KMS-11 (cell line): Measurements from ENCODE around the gene ETFB.
"Not testable (repeated sequence)": the region's sequence is repeated elsewhere in the genome, so short reads cannot be mapped to it uniquely, and the experiment has no call there.

Source experiments
- H2AFZ ChIP-seq: fragments of 200-600 bp; sonication (generic); 2 replicates; pipeline ENCODE4 v1.6.1; 2016; ENCODE audit warnings: antibody characterized with exemption, mixed run types, low read depth
- H3K27ac ChIP-seq: fragments of 200-600 bp; sonication (generic); 2 replicates; pipeline ENCODE4 v1.6.1; 2016; ENCODE audit warnings: mild to moderate bottlenecking, mixed run types
- H3K27me3 ChIP-seq: fragments of 200-600 bp; sonication (generic); 2 replicates; pipeline ENCODE4 v1.6.1; 2017; ENCODE audit warnings: mild to moderate bottlenecking, low read depth, mixed run types, moderate library complexity; ENCODE audit not compliant: insufficient read depth
- H3K36me3 ChIP-seq: fragments of 200-600 bp; sonication (generic); 2 replicates; pipeline ENCODE4 v1.6.1; 2017; ENCODE audit warnings: mild to moderate bottlenecking, mixed run types; ENCODE audit not compliant: insufficient read depth
- H3K4me1 ChIP-seq: fragments of 200-600 bp; sonication (generic); 2 replicates; pipeline ENCODE4 v1.6.1; 2016; ENCODE audit warnings: mild to moderate bottlenecking, low read depth, mixed run types; ENCODE audit not compliant: poor library complexity, severe bottlenecking
- H3K4me2 ChIP-seq: fragments of 200-600 bp; sonication (generic); 2 replicates; pipeline ENCODE4 v1.7.0; 2016; ENCODE audit warnings: mild to moderate bottlenecking, mixed run types
- H3K4me3 ChIP-seq: fragments of 200-600 bp; sonication (generic); IDR thresholded peaks from 2 replicates; pipeline ENCODE4 v1.6.1; 2017; ENCODE audit warnings: low read depth, low read length, mixed read lengths; ENCODE audit not compliant: insufficient read depth
- H3K79me2 ChIP-seq: fragments of 200-600 bp; sonication (generic); 2 replicates; pipeline ENCODE4 v1.6.1; 2016; ENCODE audit warnings: low read depth, mixed run types; ENCODE audit not compliant: insufficient read depth
- H3K9ac ChIP-seq: fragments of 200-600 bp; sonication (generic); 2 replicates; pipeline ENCODE4 v1.6.1; 2016; ENCODE audit warnings: mild to moderate bottlenecking, mixed run types
- H4K20me1 ChIP-seq: fragments of 200-600 bp; sonication (generic); 2 replicates; pipeline ENCODE4 v1.6.1; 2016; ENCODE audit warnings: mild to moderate bottlenecking, mixed run types; ENCODE audit not compliant: insufficient read depth
- CTCF ChIP-seq: fragments of 200-600 bp; sonication (generic); conservative IDR thresholded peaks from 2 replicates; pipeline ENCODE4 v1.6.1; 2017; ENCODE audit warnings: low read depth, mild to moderate bottlenecking, antibody characterized with exemption, low read length, moderate library complexity, mixed read lengths

Gene ETFB

GRCh38 chr19:51402117-51402516 lies 35.9 kb upstream of the ETFB start:
- H3K4me3 ChIP-seq: no peak overlapping the region
- H3K4me1 ChIP-seq: no peaks in the 10 kb centered on the region
- no peaks in the 10 kb centered on the region; the same call in 1 of the 2 replicates for H3K27me3 ChIP-seq
- no peaks in the 10 kb centered on the region for H3K79me2 ChIP-seq
- TF ChIP-seq CTCF: no peak
- H3K36me3 ChIP-seq: no peaks in the 10 kb centered on the region
- H4K20me1 ChIP-seq: no peaks in the 10 kb centered on the region
- H2AFZ ChIP-seq: no peak overlapping the region
- no peak overlapping the region for H3K9ac ChIP-seq
- H3K4me2 ChIP-seq: no peak overlapping the region
- H3K27ac ChIP-seq: no peak overlapping the region

- not testable (repeated sequence) for H3K4me1 ChIP-seq, H2AFZ ChIP-seq, H3K36me3 ChIP-seq, H3K79me2 ChIP-seq, H3K9ac ChIP-seq, H3K4me3 ChIP-seq, H4K20me1 ChIP-seq, H3K4me2 ChIP-seq, H3K27me3 ChIP-seq, H3K27ac ChIP-seq
Observed at GRCh38 chr19:51399936-51400335, 33.7 kb upstream of the ETFB start.

GRCh38 chr19:51399231-51399630 lies 33.0 kb upstream of the ETFB start:
- no peak for TF ChIP-seq CTCF
- H3K9ac ChIP-seq: no peak overlapping the region
- no peak overlapping the region for H3K27ac ChIP-seq

GRCh38 chr19:51398096-51398704 lies 32.0 kb upstream of the ETFB start:
- no peak overlapping the region for H3K27ac ChIP-seq
- H3K4me3 ChIP-seq: no peak overlapping the region
- no peak for TF ChIP-seq CTCF
- H3K79me2 ChIP-seq: no peaks in the 10 kb centered on the region
- H3K36me3 ChIP-seq: no peaks in the 10 kb centered on the region
- no peaks in the 10 kb centered on the region; the same call in 1 of the 2 replicates for H3K27me3 ChIP-seq
- H4K20me1 ChIP-seq: no peaks in the 10 kb centered on the region
- no peaks in the 10 kb centered on the region for H3K4me1 ChIP-seq
- no peak overlapping the region for H3K4me2 ChIP-seq
- no peak overlapping the region for H2AFZ ChIP-seq
- no peak overlapping the region for H3K9ac ChIP-seq

More at GRCh38 chr19:51399231-51399630, 33.0 kb upstream of the ETFB start:
- Histone ChIP-seq H3K36me3 (no peaks in the 10 kb centered on the region), H3K4me1 (no peaks in the 10 kb centered on the region), H4K20me1 (no peaks in the 10 kb centered on the region), H3K79me2 (no peaks in the 10 kb centered on the region), H2AFZ (no peak overlapping the region), H3K4me3 (no peak overlapping the region), H3K27me3 (no peaks in the 10 kb centered on the region; the same call in 1 of the 2 replicates), H3K4me2 (no peak overlapping the region)

- not testable (repeated sequence) for H3K4me1 ChIP-seq, H2AFZ ChIP-seq, H3K27me3 ChIP-seq, H3K27ac ChIP-seq, H3K36me3 ChIP-seq, H3K4me3 ChIP-seq, H3K4me2 ChIP-seq, H3K79me2 ChIP-seq, H4K20me1 ChIP-seq, H3K9ac ChIP-seq
Observed at GRCh38 chr19:51397453-51397852, 31.3 kb upstream of the ETFB start.
